HG03565 (cell line): ENCODE data around the gene PIKFYVE.
"Not testable (repeated sequence)": the region's sequence is repeated elsewhere in the genome, so short reads cannot be mapped to it uniquely, and the experiment has no call there.

ENCODE experiments used
- ATAC-seq: cut with Tn5 transposase; IDR thresholded peaks from one replicate; pipeline ENCODE4 v1.9.1; 2021; ENCODE audit warnings: mild to moderate bottlenecking, moderate library complexity; ENCODE audit not compliant: unreplicated experiment

The PIKFYVE gene, protein sequence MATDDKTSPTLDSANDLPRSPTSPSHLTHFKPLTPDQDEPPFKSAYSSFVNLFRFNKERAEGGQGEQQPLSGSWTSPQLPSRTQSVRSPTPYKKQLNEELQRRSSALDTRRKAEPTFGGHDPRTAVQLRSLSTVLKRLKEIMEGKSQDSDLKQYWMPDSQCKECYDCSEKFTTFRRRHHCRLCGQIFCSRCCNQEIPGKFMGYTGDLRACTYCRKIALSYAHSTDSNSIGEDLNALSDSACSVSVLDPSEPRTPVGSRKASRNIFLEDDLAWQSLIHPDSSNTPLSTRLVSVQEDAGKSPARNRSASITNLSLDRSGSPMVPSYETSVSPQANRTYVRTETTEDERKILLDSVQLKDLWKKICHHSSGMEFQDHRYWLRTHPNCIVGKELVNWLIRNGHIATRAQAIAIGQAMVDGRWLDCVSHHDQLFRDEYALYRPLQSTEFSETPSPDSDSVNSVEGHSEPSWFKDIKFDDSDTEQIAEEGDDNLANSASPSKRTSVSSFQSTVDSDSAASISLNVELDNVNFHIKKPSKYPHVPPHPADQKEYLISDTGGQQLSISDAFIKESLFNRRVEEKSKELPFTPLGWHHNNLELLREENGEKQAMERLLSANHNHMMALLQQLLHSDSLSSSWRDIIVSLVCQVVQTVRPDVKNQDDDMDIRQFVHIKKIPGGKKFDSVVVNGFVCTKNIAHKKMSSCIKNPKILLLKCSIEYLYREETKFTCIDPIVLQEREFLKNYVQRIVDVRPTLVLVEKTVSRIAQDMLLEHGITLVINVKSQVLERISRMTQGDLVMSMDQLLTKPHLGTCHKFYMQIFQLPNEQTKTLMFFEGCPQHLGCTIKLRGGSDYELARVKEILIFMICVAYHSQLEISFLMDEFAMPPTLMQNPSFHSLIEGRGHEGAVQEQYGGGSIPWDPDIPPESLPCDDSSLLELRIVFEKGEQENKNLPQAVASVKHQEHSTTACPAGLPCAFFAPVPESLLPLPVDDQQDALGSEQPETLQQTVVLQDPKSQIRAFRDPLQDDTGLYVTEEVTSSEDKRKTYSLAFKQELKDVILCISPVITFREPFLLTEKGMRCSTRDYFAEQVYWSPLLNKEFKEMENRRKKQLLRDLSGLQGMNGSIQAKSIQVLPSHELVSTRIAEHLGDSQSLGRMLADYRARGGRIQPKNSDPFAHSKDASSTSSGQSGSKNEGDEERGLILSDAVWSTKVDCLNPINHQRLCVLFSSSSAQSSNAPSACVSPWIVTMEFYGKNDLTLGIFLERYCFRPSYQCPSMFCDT (N-terminal part only)

DNA sequence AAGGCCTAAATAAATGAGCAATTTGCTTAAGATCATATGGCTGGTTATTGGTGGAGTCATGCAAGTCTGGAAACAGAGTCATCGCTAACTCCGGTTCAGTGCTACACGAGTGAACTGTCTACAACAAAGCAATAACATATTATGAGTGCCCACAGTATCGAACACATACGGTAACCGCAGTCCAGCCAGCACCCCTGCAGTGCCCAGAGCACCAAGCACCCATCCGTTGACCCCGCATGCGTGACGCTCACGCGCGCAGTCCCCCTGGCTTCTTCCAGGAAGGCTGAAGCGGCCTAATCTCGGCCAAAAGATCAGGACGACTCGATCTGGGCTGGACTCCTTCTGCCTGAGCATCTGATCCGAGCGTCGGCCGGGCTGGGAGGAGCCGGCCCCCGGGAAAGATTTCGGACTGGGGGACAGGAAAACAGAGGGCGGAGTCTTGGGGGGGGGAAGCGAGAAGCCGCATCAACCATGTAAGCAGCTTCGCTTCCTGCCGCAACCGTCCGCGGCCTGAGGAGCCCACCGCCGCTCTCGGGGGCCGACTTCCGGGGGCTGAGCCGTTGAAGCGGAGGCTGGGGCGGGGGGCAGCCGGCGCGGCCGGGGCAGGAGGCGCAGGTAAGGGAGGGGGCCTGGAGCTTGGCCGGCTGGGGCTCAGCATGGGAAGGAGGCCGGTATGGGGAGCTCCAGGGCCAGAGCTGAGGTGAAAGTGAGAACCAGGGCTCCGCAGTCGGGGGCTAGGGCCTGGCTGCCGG lies at the start of gene PIKFYVE:
Gene PIKFYVE, plus strand, starts transcription at position 455 of the 752 bp plus-strand sequence. CDS start 5,265 bp downstream, outside the sequence.
- peak; percentile 67 for ATAC-seq

DNA sequence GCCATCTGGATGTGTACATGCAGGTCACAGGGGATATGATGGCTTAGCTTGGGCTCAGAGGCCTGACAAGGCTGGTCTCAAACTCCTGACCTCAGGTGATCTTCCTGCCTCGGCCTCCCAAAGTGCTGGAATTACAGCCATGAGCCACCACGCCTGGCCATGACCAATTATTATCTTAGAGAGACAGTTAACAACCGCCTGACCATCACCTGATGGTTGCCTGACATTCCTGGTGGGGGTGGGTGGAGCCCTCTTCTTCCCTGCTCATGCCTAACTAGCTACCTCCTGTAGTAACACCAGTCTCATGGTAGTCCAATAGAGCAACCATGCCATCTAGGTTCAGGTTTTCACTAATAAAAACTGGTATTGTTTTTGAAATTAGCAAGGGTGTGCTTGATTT lies 44.2 kb upstream of the PIKFYVE start:
- not testable (repeated sequence) for ATAC-seq

DNA sequence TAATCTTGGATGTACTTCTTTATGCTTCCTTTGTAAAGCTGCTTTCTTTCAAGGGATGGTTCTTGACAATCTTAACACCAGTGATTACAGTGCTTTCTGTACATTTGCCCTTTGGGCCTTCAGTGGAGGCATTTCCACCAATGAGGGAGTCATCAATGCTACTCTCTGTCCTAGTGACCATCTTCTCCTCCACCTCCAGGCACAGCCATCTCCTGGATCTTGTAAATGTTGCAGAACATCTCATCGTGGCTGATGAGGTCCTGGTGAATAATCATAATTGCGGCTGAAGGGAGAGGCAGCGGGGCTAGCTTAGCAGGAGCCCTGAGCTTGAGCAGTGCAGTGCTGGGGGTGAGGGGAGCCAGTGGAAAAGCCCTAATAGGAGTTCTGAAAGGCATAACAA lies 43.7 kb upstream of the PIKFYVE start:
- ATAC-seq: no peak

DNA sequence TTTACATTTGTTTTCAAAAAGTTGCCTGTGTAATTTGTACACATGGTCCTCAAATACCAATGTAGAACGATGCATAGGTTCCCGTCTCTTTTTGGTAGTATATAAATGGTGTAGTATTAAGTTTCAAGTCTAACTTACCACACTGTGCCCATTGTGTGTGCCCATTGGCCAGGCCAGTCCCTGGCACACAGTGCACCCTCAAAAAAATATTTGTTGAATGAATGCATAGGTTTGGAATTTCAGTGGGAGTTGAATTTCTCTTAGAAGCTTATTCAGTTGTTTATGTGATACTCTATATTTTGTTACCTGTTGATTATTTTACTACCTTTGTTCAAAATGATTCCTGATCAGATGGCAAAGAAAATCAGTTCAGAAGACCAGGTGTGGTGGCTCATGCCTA lies 41.3 kb upstream of the PIKFYVE start:
- no peak for ATAC-seq

GRCh38 chr2:208227581-208228232 lies 38.3 kb upstream of the PIKFYVE start:
- no peak for ATAC-seq

GRCh38 chr2:208228476-208228875 lies 37.6 kb upstream of the PIKFYVE start:
- no peak for ATAC-seq

- ATAC-seq: no peak
Observed at GRCh38 chr2:208234786-208235185, 31.3 kb upstream of the PIKFYVE start.

DNA sequence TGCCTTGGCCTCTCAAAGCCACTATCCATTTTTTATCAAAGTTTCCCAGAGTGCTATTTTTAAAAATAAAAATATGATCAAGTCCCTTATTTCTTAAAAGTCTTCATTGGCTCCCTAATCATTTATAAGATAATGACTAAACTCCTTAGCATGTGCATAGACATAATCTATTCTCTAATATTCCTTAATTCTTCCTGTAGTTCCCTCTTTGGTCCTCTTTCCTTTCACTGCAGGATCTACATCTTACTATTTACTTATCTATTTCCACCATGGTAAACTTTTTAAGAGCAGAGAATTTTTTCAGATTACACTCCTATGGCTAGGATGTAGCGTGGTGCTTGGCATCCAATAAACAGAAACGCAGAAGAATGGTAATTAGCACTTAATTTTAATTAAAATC lies 30.2 kb upstream of the PIKFYVE start:
- no peak for ATAC-seq

DNA sequence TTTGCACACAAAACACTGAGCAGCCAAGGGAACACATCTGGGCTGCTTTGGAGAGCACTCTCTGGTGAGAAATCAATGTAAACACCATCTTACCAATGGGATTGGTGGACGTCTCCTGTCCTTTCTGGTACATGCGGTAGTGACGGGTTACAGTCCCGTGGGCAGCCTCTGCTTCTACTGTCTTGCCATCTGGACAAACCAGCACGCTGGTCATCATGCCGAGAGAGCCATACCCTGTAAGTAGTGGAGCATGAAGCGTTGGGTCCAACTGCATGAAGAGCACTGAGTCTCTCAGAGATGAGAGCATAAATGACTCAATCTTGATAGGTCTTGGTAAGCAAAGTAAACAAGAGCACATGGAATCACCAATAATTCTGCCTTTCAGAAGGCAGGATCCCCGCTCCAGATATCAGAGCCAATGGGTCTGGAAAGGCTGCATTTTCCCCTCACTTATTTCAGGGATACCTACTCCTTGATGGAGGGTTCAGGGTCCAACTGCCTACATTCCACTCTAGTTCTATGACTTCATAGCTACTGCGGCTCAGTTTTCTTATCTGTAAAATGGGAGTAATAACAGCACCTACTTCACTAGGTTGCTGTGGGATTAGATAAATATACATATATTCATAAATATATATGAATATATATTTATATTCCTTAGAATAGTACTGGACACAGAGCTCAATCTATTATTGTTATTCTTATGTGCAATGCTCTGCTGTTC lies 26.1 kb upstream of the PIKFYVE start:
- ATAC-seq: no peak

- no peak for ATAC-seq
Observed at GRCh38 chr2:208240619-208241209, 25.3 kb upstream of the PIKFYVE start.

GRCh38 chr2:208244422-208244821 lies 21.6 kb upstream of the PIKFYVE start:
- no peak for ATAC-seq

GRCh38 chr2:208245746-208246145 lies 20.3 kb upstream of the PIKFYVE start:
- no peak for ATAC-seq

DNA sequence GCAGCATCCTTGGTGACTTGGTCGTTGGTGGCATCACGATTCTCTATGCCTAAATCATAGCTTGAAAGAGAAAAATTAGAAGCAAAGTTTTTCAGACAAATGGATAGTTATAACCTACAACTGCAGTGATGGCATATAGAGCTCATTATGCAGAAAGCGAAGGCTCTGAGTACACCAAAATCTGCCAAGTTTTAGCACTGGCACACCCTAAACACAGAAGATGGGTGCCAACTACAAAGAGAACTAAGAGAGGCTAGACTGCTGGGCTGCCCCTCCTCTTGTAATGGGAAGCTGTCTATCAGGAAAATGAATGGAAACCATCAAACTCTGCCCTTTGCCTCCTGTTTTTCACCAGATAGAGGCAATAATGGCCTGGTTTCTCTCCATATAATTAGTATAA lies 17.5 kb upstream of the PIKFYVE start:
- ATAC-seq: no peak

DNA sequence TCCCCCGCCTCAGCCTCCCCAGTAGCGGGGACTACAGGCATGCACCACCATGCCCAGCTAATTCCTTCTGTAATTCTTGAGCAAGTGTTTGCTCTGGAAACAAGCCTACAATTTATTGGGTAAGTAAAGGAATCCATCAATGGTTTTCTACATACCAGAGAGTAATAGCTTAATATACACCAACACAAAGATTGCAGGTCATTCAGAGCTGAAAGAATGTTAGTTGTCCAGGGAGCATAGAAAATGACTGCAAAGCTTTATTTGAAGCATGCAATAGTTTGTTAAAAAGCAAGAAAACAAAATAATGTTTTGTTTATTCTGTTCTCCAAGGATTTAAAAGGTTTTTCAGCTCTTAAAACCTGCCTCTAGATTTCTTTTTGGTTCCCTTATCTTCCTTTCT lies 16.8 kb upstream of the PIKFYVE start:
- no peak for ATAC-seq

GRCh38 chr2:208250388-208250787 lies 15.7 kb upstream of the PIKFYVE start:
- no peak for ATAC-seq

GRCh38 chr2:208251098-208251497 lies 15.0 kb upstream of the PIKFYVE start:
- ATAC-seq: no peak

- ATAC-seq: no peak
Observed at GRCh38 chr2:208252716-208253492, 13.2 kb upstream of the PIKFYVE start.

DNA sequence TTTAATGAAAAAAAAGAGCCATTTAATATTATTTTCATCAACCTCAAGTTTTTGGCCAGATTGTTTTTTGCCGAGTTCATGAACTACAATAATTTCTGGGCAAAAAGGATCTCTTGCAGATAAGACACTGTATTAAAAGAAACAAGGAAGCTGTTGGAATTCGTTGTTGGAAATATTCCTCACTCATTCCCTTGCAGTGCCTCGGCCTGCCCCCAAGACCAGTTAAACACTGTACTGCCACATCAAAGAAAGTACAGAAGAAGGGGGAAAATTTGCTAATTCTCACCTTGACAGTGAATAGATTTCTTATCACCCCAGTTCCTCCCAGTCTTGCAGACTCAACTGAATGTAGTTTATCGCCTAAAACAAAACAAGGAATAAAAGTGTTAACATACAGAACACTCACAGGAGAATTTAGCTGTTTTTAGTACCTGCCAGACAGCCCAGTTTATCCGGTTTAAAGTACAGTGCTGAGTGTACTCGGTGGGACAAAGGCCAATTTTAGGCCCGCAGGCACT lies 12.4 kb upstream of the PIKFYVE start:
- ATAC-seq: no peak
